ENCODE measurements around the gene TBC1D2. TPM values are rescaled to one million over a fixed set of nuclear protein-coding genes. Genes with fewer than 3 reads are reported as not detected.

Gene TBC1D2
- total and polyA plus RNA-seq, 2 of the 13 experiments (the other 11 are each of a cell fraction or from before 2014, with no cell fraction given) = 2.0 to 2.8 TPM

DNA sequence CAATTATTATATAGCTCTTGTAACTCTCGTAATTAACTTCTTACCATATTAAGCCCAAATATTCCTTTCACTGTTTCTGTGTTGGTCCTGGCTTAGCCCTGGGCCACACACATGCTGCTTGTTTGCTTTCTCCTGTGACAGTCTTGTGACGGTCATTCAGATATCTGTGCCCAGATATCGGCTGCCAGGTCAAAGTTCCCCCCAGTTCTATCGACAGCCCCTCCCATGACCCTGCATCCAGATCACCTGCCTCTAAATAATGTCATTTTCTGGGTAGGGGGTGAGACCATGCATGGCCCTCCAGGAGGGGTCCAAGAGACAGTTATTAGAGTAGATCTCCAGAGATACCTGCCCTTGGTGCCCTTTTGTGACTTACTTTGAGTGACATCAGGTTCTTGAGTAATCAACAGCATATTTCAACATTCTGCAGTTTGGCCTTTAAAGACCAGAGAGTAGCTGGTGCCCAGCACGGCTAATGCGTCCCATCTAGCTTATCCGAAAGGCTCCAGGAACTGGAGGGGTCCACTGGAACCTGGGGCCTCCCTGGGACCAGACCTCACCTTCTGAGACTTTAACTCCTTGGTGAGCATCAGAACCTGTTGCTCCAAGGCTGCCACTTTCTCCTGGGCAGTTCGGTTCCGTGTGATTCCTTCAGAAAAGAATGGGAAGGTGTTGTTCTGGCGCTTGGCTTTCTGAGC lies 26.9 kb downstream of the TBC1D2 start (continued):
- TF ChIP-seq, protein P1, sequence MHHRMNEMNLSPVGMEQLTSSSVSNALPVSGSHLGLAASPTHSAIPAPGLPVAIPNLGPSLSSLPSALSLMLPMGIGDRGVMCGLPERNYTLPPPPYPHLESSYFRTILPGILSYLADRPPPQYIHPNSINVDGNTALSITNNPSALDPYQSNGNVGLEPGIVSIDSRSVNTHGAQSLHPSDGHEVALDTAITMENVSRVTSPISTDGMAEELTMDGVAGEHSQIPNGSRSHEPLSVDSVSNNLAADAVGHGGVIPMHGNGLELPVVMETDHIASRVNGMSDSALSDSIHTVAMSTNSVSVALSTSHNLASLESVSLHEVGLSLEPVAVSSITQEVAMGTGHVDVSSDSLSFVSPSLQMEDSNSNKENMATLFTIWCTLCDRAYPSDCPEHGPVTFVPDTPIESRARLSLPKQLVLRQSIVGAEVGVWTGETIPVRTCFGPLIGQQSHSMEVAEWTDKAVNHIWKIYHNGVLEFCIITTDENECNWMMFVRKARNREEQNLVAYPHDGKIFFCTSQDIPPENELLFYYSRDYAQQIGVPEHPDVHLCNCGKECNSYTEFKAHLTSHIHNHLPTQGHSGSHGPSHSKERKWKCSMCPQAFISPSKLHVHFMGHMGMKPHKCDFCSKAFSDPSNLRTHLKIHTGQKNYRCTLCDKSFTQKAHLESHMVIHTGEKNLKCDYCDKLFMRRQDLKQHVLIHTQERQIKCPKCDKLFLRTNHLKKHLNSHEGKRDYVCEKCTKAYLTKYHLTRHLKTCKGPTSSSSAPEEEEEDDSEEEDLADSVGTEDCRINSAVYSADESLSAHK (CRISPR knock-in tag; IDR thresholded peaks at IDR 0.05; ENCODE audit: borderline replicate concordance) = no peak
- TF ChIP-seq ZNF556 (CRISPR knock-in tag; IDR thresholded peaks at IDR 0.05; ENCODE audit: borderline replicate concordance) (no peak), ZNF20 (CRISPR knock-in tag; IDR thresholded peaks at IDR 0.05) (no peak), PRPF4 (IDR thresholded peaks at IDR 0.05; ENCODE audit: low read depth, low read length, poor library complexity, severe bottlenecking) (no peak), SSRP1 (CRISPR knock-in tag; IDR thresholded peaks at IDR 0.05) (no peak), TCF12 (IDR thresholded peaks at IDR 0.05) (no peak), TCF12 (CRISPR knock-in tag; IDR thresholded peaks at IDR 0.05) (no peak), FOXK1 (CRISPR knock-in tag; IDR thresholded peaks at IDR 0.05; ENCODE audit: borderline replicate concordance, low read depth) (no peak), SP140L (CRISPR knock-in tag; IDR thresholded peaks at IDR 0.05; ENCODE audit: borderline replicate concordance) (no peak), ZNF350 (CRISPR knock-in tag; IDR thresholded peaks at IDR 0.05; ENCODE audit: borderline replicate concordance, low read depth) (no peak; the same call in 1 of the 2 replicates), ZNF329 (CRISPR knock-in tag; IDR thresholded peaks at IDR 0.05; ENCODE audit: low read depth) (no peak), HIVEP1 (CRISPR knock-in tag; IDR thresholded peaks at IDR 0.05) (no peak), ZC3H4 (CRISPR knock-in tag; IDR thresholded peaks at IDR 0.05; ENCODE audit: borderline replicate concordance) (no peak), POGZ (CRISPR knock-in tag; IDR thresholded peaks at IDR 0.05) (no peak), ZNF33A (CRISPR knock-in tag; IDR thresholded peaks at IDR 0.05; ENCODE audit: borderline replicate concordance) (no peak), ZNF761 (CRISPR knock-in tag; conservative IDR thresholded peaks at IDR 0.05) (no peak), RFX1 (IDR thresholded peaks at IDR 0.05) (no peak), KLF12 (CRISPR knock-in tag; IDR thresholded peaks at IDR 0.05; ENCODE audit: borderline replicate concordance) (no peak), PHF8 (CRISPR knock-in tag; IDR thresholded peaks at IDR 0.05) (no peak), TRIM24 (CRISPR knock-in tag; IDR thresholded peaks at IDR 0.05) (no peak), SETDB1 (CRISPR knock-in tag; IDR thresholded peaks at IDR 0.05; ENCODE audit: borderline replicate concordance) (no peak), ZNF562 (CRISPR knock-in tag; IDR thresholded peaks at IDR 0.05; ENCODE audit: borderline replicate concordance) (no peak), TEAD3 (CRISPR knock-in tag; optimal IDR thresholded peaks at IDR 0.05; ENCODE audit: borderline replicate concordance) (no peak)
- TF ChIP-seq, protein P2, sequence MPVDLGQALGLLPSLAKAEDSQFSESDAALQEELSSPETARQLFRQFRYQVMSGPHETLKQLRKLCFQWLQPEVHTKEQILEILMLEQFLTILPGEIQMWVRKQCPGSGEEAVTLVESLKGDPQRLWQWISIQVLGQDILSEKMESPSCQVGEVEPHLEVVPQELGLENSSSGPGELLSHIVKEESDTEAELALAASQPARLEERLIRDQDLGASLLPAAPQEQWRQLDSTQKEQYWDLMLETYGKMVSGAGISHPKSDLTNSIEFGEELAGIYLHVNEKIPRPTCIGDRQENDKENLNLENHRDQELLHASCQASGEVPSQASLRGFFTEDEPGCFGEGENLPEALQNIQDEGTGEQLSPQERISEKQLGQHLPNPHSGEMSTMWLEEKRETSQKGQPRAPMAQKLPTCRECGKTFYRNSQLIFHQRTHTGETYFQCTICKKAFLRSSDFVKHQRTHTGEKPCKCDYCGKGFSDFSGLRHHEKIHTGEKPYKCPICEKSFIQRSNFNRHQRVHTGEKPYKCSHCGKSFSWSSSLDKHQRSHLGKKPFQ (CRISPR knock-in tag; IDR thresholded peaks at IDR 0.05; ENCODE audit: insufficient replicate concordance) = no peak
- TF ChIP-seq, protein P3, sequence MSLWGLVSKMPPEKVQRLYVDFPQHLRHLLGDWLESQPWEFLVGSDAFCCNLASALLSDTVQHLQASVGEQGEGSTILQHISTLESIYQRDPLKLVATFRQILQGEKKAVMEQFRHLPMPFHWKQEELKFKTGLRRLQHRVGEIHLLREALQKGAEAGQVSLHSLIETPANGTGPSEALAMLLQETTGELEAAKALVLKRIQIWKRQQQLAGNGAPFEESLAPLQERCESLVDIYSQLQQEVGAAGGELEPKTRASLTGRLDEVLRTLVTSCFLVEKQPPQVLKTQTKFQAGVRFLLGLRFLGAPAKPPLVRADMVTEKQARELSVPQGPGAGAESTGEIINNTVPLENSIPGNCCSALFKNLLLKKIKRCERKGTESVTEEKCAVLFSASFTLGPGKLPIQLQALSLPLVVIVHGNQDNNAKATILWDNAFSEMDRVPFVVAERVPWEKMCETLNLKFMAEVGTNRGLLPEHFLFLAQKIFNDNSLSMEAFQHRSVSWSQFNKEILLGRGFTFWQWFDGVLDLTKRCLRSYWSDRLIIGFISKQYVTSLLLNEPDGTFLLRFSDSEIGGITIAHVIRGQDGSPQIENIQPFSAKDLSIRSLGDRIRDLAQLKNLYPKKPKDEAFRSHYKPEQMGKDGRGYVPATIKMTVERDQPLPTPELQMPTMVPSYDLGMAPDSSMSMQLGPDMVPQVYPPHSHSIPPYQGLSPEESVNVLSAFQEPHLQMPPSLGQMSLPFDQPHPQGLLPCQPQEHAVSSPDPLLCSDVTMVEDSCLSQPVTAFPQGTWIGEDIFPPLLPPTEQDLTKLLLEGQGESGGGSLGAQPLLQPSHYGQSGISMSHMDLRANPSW (CRISPR knock-in tag; IDR thresholded peaks at IDR 0.05; ENCODE audit: borderline replicate concordance) = 0 out of 2 replicates have a peak, but pooled peaks have one; percentile 62

Measured in HepG2 (cell line).